MM.1S (cell line): ENCODE results near the gene NAT8L.

Source experiments
- DNase-seq: peaks from one replicate; pipeline ENCODE4 v3.0.0-alpha.2; 2015
- H2AFZ ChIP-seq: fragments of 300-600 bp; sonication (generic); 2 replicates; pipeline ENCODE4 v1.6.0; 2016; ENCODE audit warnings: antibody characterized with exemption, low read length
- H3F3A ChIP-seq: fragments of 300-600 bp; sonication (generic); 2 replicates; pipeline ENCODE4 v1.6.1; 2016; ENCODE audit warnings: mild to moderate bottlenecking, antibody characterized with exemption, low read length, moderate library complexity, mixed read lengths; ENCODE audit not compliant: insufficient read depth
- H3K27ac ChIP-seq: fragments of 300-600 bp; sonication (generic); 2 replicates; pipeline ENCODE4 v1.5.1; 2016; ENCODE audit warnings: mild to moderate bottlenecking, low read length
- H3K27me3 ChIP-seq: fragments of 300-600 bp; sonication (generic); replicated peaks from 2 replicates; pipeline ENCODE4 v1.6.0; 2016; ENCODE audit warnings: low read length; ENCODE audit not compliant: insufficient read depth
- H3K36me3 ChIP-seq: fragments of 300-600 bp; sonication (generic); replicated peaks from 2 replicates; pipeline ENCODE4 v1.6.1; 2016; ENCODE audit warnings: mild to moderate bottlenecking, low read length, mixed read lengths; ENCODE audit not compliant: insufficient read depth
- H3K4me1 ChIP-seq: fragments of 300-600 bp; sonication (generic); 2 replicates; pipeline ENCODE4 v1.6.1; 2016; ENCODE audit warnings: low read length, mixed read lengths
- H3K4me2 ChIP-seq: fragments of 300-600 bp; sonication (generic); 2 replicates; pipeline ENCODE4 v1.6.0; 2016; ENCODE audit warnings: low read depth, low read length
- H3K4me3 ChIP-seq: fragments of 300-600 bp; sonication (generic); 2 replicates; pipeline ENCODE4 v1.5.1; 2016; ENCODE audit warnings: low read length, mixed read lengths
- H3K79me2 ChIP-seq: fragments of 300-600 bp; sonication (generic); 2 replicates; pipeline ENCODE4 v1.6.1; 2016; ENCODE audit warnings: mixed run types, low read length, mixed read lengths
- H3K9ac ChIP-seq: fragments of 300-600 bp; sonication (generic); 2 replicates; pipeline ENCODE4 v1.6.1; 2016; ENCODE audit warnings: low read length, mixed read lengths
- H3K9me2 ChIP-seq: fragments of 300-600 bp; sonication (generic); replicated peaks from 2 replicates; pipeline ENCODE4 v1.6.1; 2016; ENCODE audit warnings: mild to moderate bottlenecking, low read length, mixed read lengths; ENCODE audit not compliant: insufficient read depth
- H3K9me3 ChIP-seq: fragments of 300-600 bp; sonication (generic); replicated peaks from 2 replicates; pipeline ENCODE4 v1.6.1; 2016; ENCODE audit warnings: mild to moderate bottlenecking, low read length, mixed read lengths; ENCODE audit not compliant: insufficient read depth
- H4K20me1 ChIP-seq: fragments of 300-600 bp; sonication (generic); 2 replicates; pipeline ENCODE4 v1.6.1; 2016; ENCODE audit warnings: mild to moderate bottlenecking, low read length, moderate library complexity, mixed read lengths; ENCODE audit not compliant: insufficient read depth
- CTCF ChIP-seq: fragments of 300-600 bp; sonication (generic); IDR thresholded peaks from 2 replicates; pipeline ENCODE4 v1.5.1; 2016; ENCODE audit warnings: antibody characterized with exemption, low read length, mixed read lengths
- EZH2 ChIP-seq: fragments of 300-600 bp; sonication (generic); optimal IDR thresholded peaks from 2 replicates; pipeline ENCODE3; 2017; ENCODE audit warnings: low read depth, mild to moderate bottlenecking, antibody characterized with exemption, low read length, mixed read lengths
- EZH2phosphoT487 ChIP-seq: fragments of 300-600 bp; sonication (generic); IDR thresholded peaks from 2 replicates; pipeline ENCODE4 v1.6.1; 2018; ENCODE audit warnings: antibody characterized with exemption, low read length

NAT8L gene

DNA sequence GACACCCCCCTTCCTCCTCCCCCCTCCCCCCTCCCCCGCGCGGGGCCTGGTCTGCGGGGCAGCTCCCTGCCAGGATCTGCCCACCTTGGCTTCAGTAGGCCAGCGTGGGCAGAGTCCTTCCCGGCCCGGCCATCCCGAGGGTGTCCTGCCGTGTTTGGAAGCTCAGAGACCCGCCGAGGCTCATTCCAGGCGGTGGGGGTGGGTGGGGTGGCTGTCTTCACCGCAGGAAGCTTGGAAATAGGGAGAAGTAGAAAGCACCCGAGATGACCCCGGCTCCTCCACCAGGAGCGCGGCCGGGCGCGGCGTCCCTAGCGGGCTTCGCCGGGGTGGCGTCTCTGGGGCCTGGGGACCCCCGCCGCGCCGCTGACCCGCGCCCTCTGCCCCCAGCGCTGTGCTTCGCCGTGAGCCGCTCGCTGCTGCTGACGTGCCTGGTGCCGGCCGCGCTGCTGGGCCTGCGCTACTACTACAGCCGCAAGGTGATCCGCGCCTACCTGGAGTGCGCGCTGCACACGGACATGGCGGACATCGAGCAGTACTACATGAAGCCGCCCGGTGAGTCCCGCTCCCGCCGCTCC lies 1.6 kb downstream of the NAT8L start:
- Histone ChIP-seq H3K4me3 (no peak overlapping the region), H3F3A (no peaks in the 10 kb centered on the region), H2AFZ (no peak overlapping the region), H3K27me3 (peaks cover 42% of the 10 kb centered on the region), H3K27ac (no peak overlapping the region), H3K9me3 (no peaks in the 10 kb centered on the region), H3K4me2 (no peak overlapping the region), H3K36me3 (no peaks in the 10 kb centered on the region), H3K9ac (no peak overlapping the region), H4K20me1 (no peaks in the 10 kb centered on the region), H3K4me1 (no peaks in the 10 kb centered on the region), H3K79me2 (no peaks in the 10 kb centered on the region), H3K9me2 (no peaks in the 10 kb centered on the region)
- TF ChIP-seq EZH2phosphoT487 (no peak), CTCF (no peak), EZH2 (no peak)
- DNase-seq: no peak

- no peaks in the 10 kb centered on the region for H4K20me1 ChIP-seq
- no peaks in the 10 kb centered on the region for H3K36me3 ChIP-seq
- H3K79me2 ChIP-seq: no peaks in the 10 kb centered on the region
- H3K4me1 ChIP-seq: no peaks in the 10 kb centered on the region
- H3K4me3 ChIP-seq: no peak overlapping the region
- no peak for TF ChIP-seq CTCF
- no peak for TF ChIP-seq EZH2
- TF ChIP-seq EZH2phosphoT487: no peak
- H3K9me3 ChIP-seq: no peaks in the 10 kb centered on the region
- DNase-seq: no peak
- H3K9ac ChIP-seq: no peak overlapping the region
- no peak overlapping the region for H3K27ac ChIP-seq
- no peaks in the 10 kb centered on the region for H3F3A ChIP-seq
- peaks cover 42% of the 10 kb centered on the region for H3K27me3 ChIP-seq
- no peak overlapping the region for H2AFZ ChIP-seq
- H3K9me2 ChIP-seq: no peaks in the 10 kb centered on the region
- H3K4me2 ChIP-seq: no peak overlapping the region
These were observed 2.3 kb downstream of the NAT8L start for GRCh38 chr4:2061186-2062131.

- Histone ChIP-seq H3K4me3 (no peak overlapping the region), H3K36me3 (no peaks in the 10 kb centered on the region), H3K9ac (no peak overlapping the region), H3K4me1 (no peaks in the 10 kb centered on the region), H4K20me1 (no peaks in the 10 kb centered on the region), H3K9me2 (no peaks in the 10 kb centered on the region), H2AFZ (no peak overlapping the region), H3K9me3 (no peaks in the 10 kb centered on the region), H3K79me2 (no peaks in the 10 kb centered on the region), H3K4me2 (no peak overlapping the region), H3K27ac (no peak overlapping the region), H3F3A (no peaks in the 10 kb centered on the region), H3K27me3 (peaks cover 36% of the 10 kb centered on the region)
- TF ChIP-seq CTCF (no peak), EZH2phosphoT487 (no peak), EZH2 (no peak)
- no peak for DNase-seq
These were observed 3.2 kb downstream of the NAT8L start for GRCh38 chr4:2062168-2062807.
